H1 (cell line): ENCODE measurements around the gene EPHA4.

Experiments
- CTCF ChIP-seq, 3 experiments: IDR thresholded peaks; 1 replicate in 2 of 3; 2 replicates in 1 of 3; pipeline versions ENCODE4 v1.5.1 to v1.6.1; 2011; ENCODE audit warnings: low read length in 3 of 3, mild to moderate bottlenecking in 3 of 3, inconsistent platforms in 2 of 3, low read depth in 1 of 3, moderate library complexity in 1 of 3; ENCODE audit not compliant: insufficient read depth in 1 of 3; ENCODE audit errors: control extremely low read depth in 1 of 3
- EGR1 ChIP-seq: IDR thresholded peaks from 2 replicates; pipeline ENCODE4 v1.6.1; 2011; ENCODE audit warnings: low read depth, low read length, borderline replicate concordance
- EZH2 ChIP-seq: fragments of 200-600 bp; sonication (generic); IDR thresholded peaks from 2 replicates; pipeline ENCODE4 v1.7.1; 2012; ENCODE audit warnings: low read depth, mild to moderate bottlenecking, moderate library complexity, low read length, inconsistent platforms; ENCODE audit not compliant: severe bottlenecking
- POLR2A ChIP-seq, 2 experiments: IDR thresholded peaks; 1 replicate in 1 of 2; 2 replicates in 1 of 2; pipeline ENCODE4 v1.6.1; 2011; ENCODE audit warnings: low read depth in 2 of 2, low read length in 2 of 2, mild to moderate bottlenecking in 2 of 2; ENCODE audit errors: control extremely low read depth in 1 of 2
- POLR2AphosphoS5 ChIP-seq: IDR thresholded peaks from 2 replicates; pipeline ENCODE4 v1.6.1; 2011; ENCODE audit warnings: low read depth, low read length
- SP1 ChIP-seq: IDR thresholded peaks from 2 replicates; pipeline ENCODE4 v1.6.1; 2011; ENCODE audit warnings: low read depth, low read length

GRCh38 chr2:221610675-221611074, 38.6 kb upstream of the EPHA4 start:
- no peak for TF ChIP-seq CTCF (IDR thresholded peaks at IDR 0.05; ENCODE audit: control extremely low read depth in 1 of 3, insufficient read depth in 1 of 3, low read depth in 1 of 3, low read length in 3 of 3)
- no peak for TF ChIP-seq EZH2
- no peak for TF ChIP-seq POLR2A (IDR thresholded peaks at IDR 0.05; ENCODE audit: control extremely low read depth in 1 of 2, low read depth in 2 of 2, low read length in 2 of 2)
- TF ChIP-seq EGR1, result no peak
- no peak for TF ChIP-seq SP1
- TF ChIP-seq POLR2AphosphoS5, result no peak
